K562 (cell line): Measurements from ENCODE around the gene KCNB1. TPM values are rescaled to one million over a fixed set of nuclear protein-coding genes. Genes with fewer than 3 reads are reported as not detected.

Experiments
- ATAC-seq: fragments of 200-7000 bp; cut with Tn5 transposase; 3 replicates; pipeline ENCODE4 v1.9.1; 2020; ENCODE audit warnings: moderate library complexity
- BruUV-seq: library from RNA; stranded (reverse); fragments of 400-500 nt; replicated peaks from 2 replicates; lab custom pipeline; 2021; lab: Mats Ljungman, UMichigan
- CTCF ChIA-PET: fragments of 300-600 bp; formaldehyde crosslinking; extraction: SDS; loops from one replicate; lab custom pipeline; 2021; ENCODE audit warnings: low intra/inter-chr PET ratio; lab: Yijun Ruan, JAX
- POLR2A ChIA-PET: fragments of 300-600, 350-650 bp; sonication (Branson Sonifier 250); formaldehyde crosslinking; extraction: SDS; loops from one replicate; lab custom pipeline; 2021; ENCODE audit warnings: antibody characterized with exemption, inconsistent platforms; lab: Yijun Ruan, JAX
- DNase-seq, 4 experiments: peaks; one replicate each; pipeline versions ENCODE4 v3.0.0 to v3.0.0-alpha.2; 2011 to 2018; ENCODE audit warnings: low spot score in 3 of 4, mixed read lengths in 3 of 4; ENCODE audit errors: extremely low read depth in 1 of 4
- FAIRE-seq: peaks from 2 replicates; lab custom pipeline; 2011; peaks lifted over from hg19 to GRCh38; lab: Jason Lieb, UNC
- H2AFZ ChIP-seq: 2 replicates; pipeline ENCODE4 v1.6.0; 2011; ENCODE audit warnings: low read depth, low read length, control low read depth, inconsistent platforms
- H3K27ac ChIP-seq: fragments of 200-600 bp; 3 replicates; pipeline ENCODE4 v1.8.0; 2011; ENCODE audit warnings: low read depth, mild to moderate bottlenecking, control low read depth, inconsistent platforms, low read length, moderate library complexity, mixed read lengths; ENCODE audit errors: extremely low read depth
- H3K27me3 ChIP-seq, 2 experiments: fragments of 300-600 bp in 1 of 2; 2 replicates in 1 of 2; 3 replicates in 1 of 2; pipeline versions ENCODE4 v1.6.0 to v1.8.0; 2011; ENCODE audit warnings: inconsistent platforms in 2 of 2, low read length in 2 of 2, mild to moderate bottlenecking in 1 of 2, mixed read lengths in 1 of 2, moderate library complexity in 1 of 2; ENCODE audit not compliant: control insufficient read depth in 2 of 2, insufficient read depth in 2 of 2
- H3K36me3 ChIP-seq: fragments of 300-600 bp; 3 replicates; pipeline ENCODE4 v1.8.0; 2011; ENCODE audit warnings: mild to moderate bottlenecking, low read length, inconsistent platforms; ENCODE audit not compliant: control insufficient read depth, insufficient read depth
- H3K4me1 ChIP-seq, 2 experiments: fragments of 200-600 bp in 1 of 2; replicated peaks in 1 of 2; 2 replicates in 1 of 2; 3 replicates in 1 of 2; pipeline versions ENCODE4 v1.5.1 to v1.8.0; 2011; ENCODE audit warnings: inconsistent platforms in 2 of 2, low read length in 2 of 2, mild to moderate bottlenecking in 1 of 2, mixed read lengths in 1 of 2, moderate library complexity in 1 of 2; ENCODE audit not compliant: control insufficient read depth in 2 of 2, insufficient read depth in 2 of 2
- H3K4me2 ChIP-seq: 2 replicates; pipeline ENCODE4 v1.6.1; 2011; ENCODE audit warnings: low read length, control low read depth, inconsistent platforms, mixed read lengths; ENCODE audit not compliant: insufficient read depth
- H3K4me3 ChIP-seq: fragments of 200-600 bp; sonication (generic), shearing (Covaris generic); 2 replicates; pipeline ENCODE4 v1.5.1; 2016; ENCODE audit warnings: control low read depth, inconsistent platforms
- H3K79me2 ChIP-seq: fragments of 200-600 bp; 3 replicates; pipeline ENCODE4 v1.8.0; 2011; ENCODE audit warnings: low read length, inconsistent platforms; ENCODE audit not compliant: control insufficient read depth, insufficient read depth
- H3K9ac ChIP-seq, 2 experiments: 2 replicates each; pipeline versions ENCODE4 v1.6.0 to v1.6.1; 2011; ENCODE audit warnings: low read depth in 2 of 2, low read length in 2 of 2, control low read depth in 1 of 2, inconsistent platforms in 1 of 2, mild to moderate bottlenecking in 1 of 2, mixed read lengths in 1 of 2; ENCODE audit not compliant: insufficient read depth in 1 of 2
- H3K9me1 ChIP-seq: one replicate; pipeline ENCODE4 v1.6.0; 2011; ENCODE audit warnings: inconsistent platforms, mild to moderate bottlenecking, low read length, moderate library complexity; ENCODE audit not compliant: control insufficient read depth, insufficient read depth
- H3K9me3 ChIP-seq: replicated peaks from 2 replicates; pipeline ENCODE4 v1.5.1; 2011; ENCODE audit warnings: low read depth, low read length, inconsistent platforms; ENCODE audit not compliant: control insufficient read depth, insufficient read depth
- H4K20me1 ChIP-seq: replicated peaks from 2 replicates; pipeline ENCODE4 v1.6.1; 2011; ENCODE audit warnings: low read length, inconsistent platforms, mixed read lengths; ENCODE audit not compliant: control insufficient read depth, insufficient read depth
- BDP1 ChIP-seq: IDR thresholded peaks from 3 replicates; pipeline ENCODE4 v1.6.1; 2011; ENCODE audit not compliant: insufficient read length, insufficient read depth
- E2F6 ChIP-seq, 2 experiments: IDR thresholded peaks; 2 replicates each; pipeline ENCODE4 v1.6.1; 2011; ENCODE audit warnings: borderline replicate concordance in 1 of 2, control low read depth in 1 of 2, low read depth in 1 of 2, low read length in 1 of 2, mild to moderate bottlenecking in 1 of 2, mixed read lengths in 1 of 2, moderate library complexity in 1 of 2; ENCODE audit not compliant: insufficient read depth in 1 of 2, insufficient read length in 1 of 2, poor library complexity in 1 of 2, severe bottlenecking in 1 of 2; ENCODE audit errors: extremely low read depth in 1 of 2
- FOS ChIP-seq: IDR thresholded peaks from 3 replicates; pipeline ENCODE4 v1.6.1; 2011; ENCODE audit not compliant: insufficient read length; ENCODE audit errors: extremely low read depth
- KDM1A ChIP-seq, 2 experiments: fragments of 450-650 bp; IDR thresholded peaks; 2 replicates each; pipeline ENCODE4 v1.6.1; 2016; ENCODE audit warnings: mild to moderate bottlenecking in 2 of 2
- PHB2 ChIP-seq: fragments of 450-650 bp; IDR thresholded peaks from 2 replicates; pipeline ENCODE4 v1.6.1; 2017; ENCODE audit warnings: low read depth
- PTRF ChIP-seq: fragments of 450-650 bp; IDR thresholded peaks from 2 replicates; pipeline ENCODE4 v1.6.1; 2016; ENCODE audit warnings: mild to moderate bottlenecking, missing genetic modification characterization, missing compliant biosample characterization
- SMAD4 ChIP-seq: fragments of 250-450 bp; sonication (Bioruptor Pico); conservative IDR thresholded peaks from 2 replicates; pipeline ENCODE4 v1.8.0; 2021; ENCODE audit warnings: inconsistent platforms, mild to moderate bottlenecking, moderate library complexity
- ZNF395 ChIP-seq: fragments of 200-800 bp; sonication (Bioruptor generic); IDR thresholded peaks from 2 replicates; pipeline ENCODE4 v1.6.1; 2017; ENCODE audit warnings: missing genetic modification characterization, missing compliant biosample characterization
- WGBS: fragments of 100-300 bp; shearing (Covaris generic); methylation state at CpG from one replicate; pipeline ENCODE4 v1.1.6; 2016; ENCODE audit warnings: low coverage, mixed read lengths; ENCODE audit not compliant: insufficient coverage; ENCODE audit errors: missing lambda C conversion rate; 5-methylcytosine and 5-hydroxymethylcytosine counted together
- in situ Hi-C: fragments of 300-500 bp; cut with MboI; formaldehyde crosslinking; loops from 4 replicates; pipeline ENCODE4 v1.15.0; 2018; ENCODE audit warnings: inconsistent platforms, mixed read lengths
- intact Hi-C: fragments of 100-400 bp; cut with micrococcal nuclease; formaldehyde crosslinking; loops from 2 replicates; pipeline ENCODE4 v1.14.2; 2022
- polyA plus RNA-seq, 8 experiments: library from polyadenylated mRNA; depleted of rRNA in 4 of 8; stranded (reverse) in 5 of 8; unstranded in 3 of 8; fragments of >200 nt; fragmentation: Nextera tagmentation in 2 of 8; fragmentation: Illumina TruSeq in 1 of 8; extraction: Ambion mirVana in 2 of 8; extraction: Trizol in 1 of 8; gene quantifications; 2 replicates each; pipeline versions ENCODE4 v1.2.1 to v1.2.3, GENCODE V29; 2011 to 2014; ENCODE audit warnings: inconsistent platforms in 1 of 8, missing spikeins in 1 of 8
- total RNA-seq, 7 experiments: library from RNA; depleted of rRNA in 6 of 7; stranded (reverse); fragments of >200 nt in 6 of 7; fragmentation: Illumina TruSeq in 2 of 7; extraction: Trizol in 2 of 7; gene quantifications; 2 replicates each; pipeline versions ENCODE4 v1.2.1 to v1.2.3, GENCODE V29; 2011 to 2021; ENCODE audit warnings: low replicate concordance in 1 of 7

The KCNB1 gene
- total and polyA plus RNA-seq, 9 of the 15 experiments (the other 6 are each of a cell fraction or from before 2014, with no cell fraction given) = 0.01 to 0.06 TPM; not detected in 7

GRCh38 chr20:49511788-49512525 lies 29.5 kb upstream of the KCNB1 start (continued):
- TF ChIP-seq BDP1 = no peak
- no peak for TF ChIP-seq PHB2

GRCh38 chr20:49510562-49511122 lies 28.2 kb upstream of the KCNB1 start:
- no peak overlapping the region for H3K4me2 ChIP-seq
- H4K20me1 ChIP-seq = no peaks in the 10 kb centered on the region; the same call in 1 of the 2 replicates
- in situ Hi-C loops = loop anchor here (10.0 kb wide), 1 partner anchor 176 kb away; no protein-coding TSS in a partner anchor
- no peak overlapping the region for H3K9ac ChIP-seq
- intact Hi-C loops = no loop called here
- H3K36me3 ChIP-seq = no peaks in the 10 kb centered on the region
- H3K27me3 ChIP-seq = peaks cover 13 to 49% of the 10 kb centered on the region in 2 experiments; a peak in 4 of 5 replicates
- under 1% methylated on average over 12 of the region's 12 CpGs for WGBS
- DNase-seq (no peak), FAIRE-seq (no peak), ATAC-seq (no peak)
- BruUV-seq = no TSS peak
- H3K79me2 ChIP-seq = no peaks in the 10 kb centered on the region
- no peaks in the 10 kb centered on the region; a peak in 1 of 5 replicates for H3K4me1 ChIP-seq
- no peak overlapping the region for H3K4me3 ChIP-seq
- H3K27ac ChIP-seq = no peak overlapping the region
- TF ChIP-seq SMAD4 = no peak
- no peak for TF ChIP-seq FOS
- TF ChIP-seq PTRF (tag) = no peak
- TF ChIP-seq E2F6 (IDR thresholded peaks at IDR 0.05; ENCODE audit: borderline replicate concordance in 1 of 2, extremely low read depth in 1 of 2, insufficient read depth in 1 of 2, insufficient read length in 1 of 2, low read depth in 1 of 2, low read length in 1 of 2, poor library complexity in 1 of 2, severe bottlenecking in 1 of 2) = no peak
- no peak for TF ChIP-seq ZNF395 (CRISPR knock-in tag)
- peak; percentile 7 to 42; a peak in 1 of 4 replicates for TF ChIP-seq KDM1A (IDR thresholded peaks at IDR 0.05)
- POLR2A ChIA-PET = interaction anchor here (1.0 kb wide), 1 partner anchor 22 kb away, joined by 3 read pairs; no protein-coding TSS in a partner anchor
- no peaks in the 10 kb centered on the region for H3K9me3 ChIP-seq
- CTCF ChIA-PET = interaction anchor here (1.6 to 3.1 kb wide), 2 partner anchors 177 to 178 kb away, joined by 3 to 36 read pairs; no protein-coding TSS in a partner anchor
- no peak overlapping the region for H2AFZ ChIP-seq
- H3K9me1 ChIP-seq = no peaks in the 10 kb centered on the region
